Psoas muscle (tissue), 8 donors: ENCODE measurements around the gene SPEM3. TPM values are rescaled to one million over a fixed set of nuclear protein-coding genes. Genes with fewer than 3 reads are reported as not detected.

Experiments used
- ATAC-seq, 4 donors: fragments of 200-7000 bp; cut with Tn5 transposase; one replicate each; pipeline ENCODE4 v1.9.1; 2020; ENCODE audit warnings: moderate library complexity in 3 of 4, mild to moderate bottlenecking in 2 of 4
- DNase-seq, 2 donors: peaks; one replicate each; pipeline ENCODE4 v3.0.0-alpha.2; 2020
- H3K27ac ChIP-seq: fragments of 200-600 bp; one replicate; pipeline ENCODE4 v1.8.0; 2022
- H3K27me3 ChIP-seq, 3 donors: fragments of 200-600 bp in 1 of 3; one replicate each; pipeline versions ENCODE4 v1.6.1 to v1.8.0; 2013 to 2022; ENCODE audit warnings: low read length in 2 of 3, mild to moderate bottlenecking in 2 of 3, moderate library complexity in 1 of 3; ENCODE audit not compliant: insufficient read depth in 3 of 3
- H3K36me3 ChIP-seq, 2 donors: fragments of 200-600 bp in 1 of 2; one replicate each; pipeline versions ENCODE4 v1.6.1 to v1.8.0; 2013 to 2022; ENCODE audit warnings: low read depth in 1 of 2, mild to moderate bottlenecking in 1 of 2, moderate library complexity in 1 of 2; ENCODE audit not compliant: insufficient read depth in 1 of 2
- H3K4me1 ChIP-seq: fragments of 200-600 bp; one replicate; pipeline ENCODE4 v1.8.0; 2022
- H3K4me3 ChIP-seq: fragments of 200-600 bp; one replicate; pipeline ENCODE4 v1.8.0; 2022; ENCODE audit warnings: mild to moderate bottlenecking
- H3K9me3 ChIP-seq: fragments of 200-600 bp; one replicate; pipeline ENCODE4 v1.8.0; 2022
- WGBS, 3 donors: extraction: QIAGEN DNeasy Blood & Tissue Kit; methylation state at CpG; one replicate each; pipeline versions ENCODE4 v1.1.6 to v1.1.7; 2013; 5-methylcytosine and 5-hydroxymethylcytosine counted together
- intact Hi-C, 2 donors: fragments of 100-400 bp; cut with DNase I; formaldehyde crosslinking; loops; one replicate each; pipeline versions ENCODE4 v1.11.0 to v1.14.2; 2022
- polyA plus RNA-seq, 3 donors: library from polyadenylated mRNA; stranded (reverse); fragments of 200-250 nt; gene quantifications; one replicate each; pipeline ENCODE4 v1.2.3, GENCODE V29; 2013
- total RNA-seq, 4 donors: library from RNA; stranded (reverse); fragmentation: NEBNext Ultra II Directional in 2 of 4; extraction: Animal tissue kit (Norgen Biotek cat#: 25700) in 2 of 4; gene quantifications; one replicate each; pipeline versions ENCODE4 v1.2.1 to v1.2.4, GENCODE V29; 2021 to 2023
- TF ChIP-seq, protein P1 (sequence below): fragments of 200-600 bp; IDR thresholded peaks from one replicate; pipeline ENCODE4 v1.8.0; 2022; ENCODE audit warnings: antibody characterized with exemption
- donor health status: healthy with polysubstance abuse.
- donor health status: DM: no; HTN: no; CAD: no; lungs with moderate emphysema.
- donor health status: Bipolar disorder and iron deficiency.
- donor health status: healthy.
- donor health status: DM: yes; HTN: yes; CAD: no.
- donor health status: DM: no; HTN: no; CAD: no.
- donor health status: DM: no; HTN: no; CAD: no.
- donor health status: DM: yes; HTN: yes; CAD: no.

The SPEM3 gene
- total and polyA plus RNA-seq, 7 donors, result 0.01 TPM; not detected in 6

DNA sequence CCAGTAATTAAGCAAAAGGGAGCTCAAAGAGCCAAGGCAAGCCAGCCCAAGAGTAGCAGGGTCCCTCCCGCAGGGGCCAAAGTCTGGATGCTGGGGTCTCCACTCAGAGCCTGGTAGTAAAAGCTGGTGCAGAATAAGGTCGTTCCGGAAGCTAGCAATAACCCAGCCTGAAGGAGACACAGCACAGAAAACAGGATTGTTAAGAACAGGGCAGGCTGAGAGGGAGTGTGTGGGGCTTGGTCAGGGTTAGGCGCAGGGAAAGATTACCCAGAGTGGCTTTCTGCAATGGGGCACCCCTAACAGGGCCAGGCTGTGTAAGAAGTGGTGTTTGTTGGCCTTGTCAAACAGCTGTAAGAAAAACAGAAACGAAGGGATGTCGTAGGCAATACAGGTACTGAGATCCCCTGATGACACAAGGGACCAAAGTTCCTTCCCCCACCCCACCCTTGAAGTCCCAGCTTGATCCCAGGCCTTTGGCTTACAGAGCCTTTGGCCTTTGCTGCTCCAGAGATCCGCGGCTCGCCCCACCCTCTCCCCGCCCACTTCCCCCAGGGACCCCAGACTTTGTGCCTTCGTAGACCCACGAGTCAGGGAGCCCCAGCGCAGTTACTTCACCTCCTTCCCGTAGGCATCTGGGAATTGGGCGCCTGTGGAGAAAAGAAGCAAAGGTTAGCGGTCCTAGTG, 25.5 kb upstream of the SPEM3 start:
- DNase-seq, result peak; percentile 76 to 83
- intact Hi-C loops, result no loop called here
- TF ChIP-seq, protein P1, sequence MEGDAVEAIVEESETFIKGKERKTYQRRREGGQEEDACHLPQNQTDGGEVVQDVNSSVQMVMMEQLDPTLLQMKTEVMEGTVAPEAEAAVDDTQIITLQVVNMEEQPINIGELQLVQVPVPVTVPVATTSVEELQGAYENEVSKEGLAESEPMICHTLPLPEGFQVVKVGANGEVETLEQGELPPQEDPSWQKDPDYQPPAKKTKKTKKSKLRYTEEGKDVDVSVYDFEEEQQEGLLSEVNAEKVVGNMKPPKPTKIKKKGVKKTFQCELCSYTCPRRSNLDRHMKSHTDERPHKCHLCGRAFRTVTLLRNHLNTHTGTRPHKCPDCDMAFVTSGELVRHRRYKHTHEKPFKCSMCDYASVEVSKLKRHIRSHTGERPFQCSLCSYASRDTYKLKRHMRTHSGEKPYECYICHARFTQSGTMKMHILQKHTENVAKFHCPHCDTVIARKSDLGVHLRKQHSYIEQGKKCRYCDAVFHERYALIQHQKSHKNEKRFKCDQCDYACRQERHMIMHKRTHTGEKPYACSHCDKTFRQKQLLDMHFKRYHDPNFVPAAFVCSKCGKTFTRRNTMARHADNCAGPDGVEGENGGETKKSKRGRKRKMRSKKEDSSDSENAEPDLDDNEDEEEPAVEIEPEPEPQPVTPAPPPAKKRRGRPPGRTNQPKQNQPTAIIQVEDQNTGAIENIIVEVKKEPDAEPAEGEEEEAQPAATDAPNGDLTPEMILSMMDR, result no peak

DNA sequence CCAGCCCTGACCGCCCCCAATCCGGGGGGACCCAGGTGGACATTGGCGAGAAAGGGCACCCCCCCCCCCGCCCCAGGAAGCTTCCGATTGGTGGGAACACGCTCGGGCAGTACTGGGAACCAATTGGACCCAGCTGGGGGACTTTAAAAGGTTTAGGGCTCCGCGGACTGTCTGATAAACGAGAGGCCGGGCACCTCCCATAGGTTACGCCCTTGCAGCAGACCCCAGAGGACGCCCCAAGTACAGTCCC, 25.0 kb upstream of the SPEM3 start:
- no peak for DNase-seq
- TF ChIP-seq, protein P1, result no peak
- WGBS, 3 donors, result 0% methylated on average over 13 of the region's 13 CpGs
- Histone ChIP-seq H3K4me1 (peaks cover 9% of the 10 kb centered on the region), H3K4me3 (peak overlapping the region; percentile 73), H3K36me3 (peaks cover 0 to 7% of the 10 kb centered on the region in 2 donors), H3K9me3 (no peaks in the 10 kb centered on the region), H3K27me3 (no peaks in the 10 kb centered on the region), H3K27ac (peak overlapping the region; percentile 75)
- intact Hi-C loops, result no loop called here
- ATAC-seq, result peak; percentile 61 to 72 (median 62)

More for the DNA sequence above, 25.5 kb upstream of the SPEM3 start:
- Histone ChIP-seq H3K27ac (peak overlapping the region; percentile 75), H3K4me1 (peaks cover 9% of the 10 kb centered on the region), H3K9me3 (no peaks in the 10 kb centered on the region), H3K4me3 (peak overlapping the region; percentile 73), H3K27me3 (no peaks in the 10 kb centered on the region), H3K36me3 (peaks cover 0 to 7% of the 10 kb centered on the region in 2 donors)
- peak in 2 of 4 donors; percentile 2 to 6 for ATAC-seq
- 10 to 11% (median 10%) methylated on average over 16 of the region's 16 CpGs for WGBS, 3 donors

DNA sequence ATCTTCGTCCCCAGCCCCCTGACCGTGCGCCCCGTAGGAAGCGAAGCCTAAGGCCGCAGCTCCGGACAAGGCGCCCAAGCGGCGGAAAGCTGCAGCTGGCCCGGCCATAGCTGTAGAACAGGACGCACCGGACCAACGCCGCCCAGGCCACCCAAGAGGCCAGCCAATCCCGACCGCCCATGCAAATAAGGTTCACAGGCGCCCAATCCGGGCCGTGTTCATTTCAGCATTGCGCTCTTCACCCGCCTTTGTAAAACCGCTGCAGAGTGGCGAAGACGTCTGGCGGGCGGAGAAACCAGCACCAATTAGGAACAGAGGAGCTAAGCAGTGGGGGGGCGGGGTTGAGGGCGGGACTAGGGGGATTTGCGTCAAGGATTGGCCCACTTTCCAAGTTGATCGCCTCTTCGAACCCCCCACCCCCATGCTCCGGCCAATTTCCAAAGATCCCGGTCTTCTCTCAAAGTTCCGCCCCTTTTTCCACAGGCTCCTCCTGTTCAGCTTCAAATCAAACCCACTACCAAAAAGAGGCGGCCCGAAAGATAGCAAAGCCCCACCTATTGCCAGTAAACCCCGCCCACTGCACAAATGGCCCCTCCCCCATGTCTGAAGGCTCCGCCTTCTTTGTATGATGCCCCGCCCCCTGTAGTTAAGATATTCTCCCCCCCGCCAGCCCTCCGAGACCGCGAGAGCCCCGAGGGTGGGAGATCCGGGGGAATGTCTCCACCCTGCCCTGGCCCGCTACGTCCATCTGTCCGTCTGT, 24.5 kb upstream of the SPEM3 start, which contains the start of gene TMEM256:
Gene TMEM256, minus strand, starts transcription at position 121 of the 760 bp plus-strand sequence. Its CDS starts 13 bp downstream, at position 108.
- intact Hi-C loops, result loop anchor here (1.0 to 2.0 kb wide), 2 partner anchors 31 to 80 kb away; partner anchors contain the start of genes POLR2A (in 1 of the 2) and TMEM102 (in 1 of the 2)
- Histone ChIP-seq H3K9me3 (no peaks in the 10 kb centered on the region), H3K27ac (peak within 1 kb of the TSS; percentile 75), H3K27me3 (no peaks in the 10 kb centered on the region), H3K36me3 (peaks cover 0 to 7% of the 10 kb centered on the region in 2 donors), H3K4me3 (peak within 1 kb of the TSS; percentile 73), H3K4me1 (peaks cover 9% of the 10 kb centered on the region)
- TF ChIP-seq, protein P1, result no peak
- 0% methylated on average over 38 to 49 of the region's 49 CpGs for WGBS, 3 donors
- DNase-seq, result peak; percentile 98 to 99
- ATAC-seq, result peak; percentile 91 to 93 (median 92)

DNA sequence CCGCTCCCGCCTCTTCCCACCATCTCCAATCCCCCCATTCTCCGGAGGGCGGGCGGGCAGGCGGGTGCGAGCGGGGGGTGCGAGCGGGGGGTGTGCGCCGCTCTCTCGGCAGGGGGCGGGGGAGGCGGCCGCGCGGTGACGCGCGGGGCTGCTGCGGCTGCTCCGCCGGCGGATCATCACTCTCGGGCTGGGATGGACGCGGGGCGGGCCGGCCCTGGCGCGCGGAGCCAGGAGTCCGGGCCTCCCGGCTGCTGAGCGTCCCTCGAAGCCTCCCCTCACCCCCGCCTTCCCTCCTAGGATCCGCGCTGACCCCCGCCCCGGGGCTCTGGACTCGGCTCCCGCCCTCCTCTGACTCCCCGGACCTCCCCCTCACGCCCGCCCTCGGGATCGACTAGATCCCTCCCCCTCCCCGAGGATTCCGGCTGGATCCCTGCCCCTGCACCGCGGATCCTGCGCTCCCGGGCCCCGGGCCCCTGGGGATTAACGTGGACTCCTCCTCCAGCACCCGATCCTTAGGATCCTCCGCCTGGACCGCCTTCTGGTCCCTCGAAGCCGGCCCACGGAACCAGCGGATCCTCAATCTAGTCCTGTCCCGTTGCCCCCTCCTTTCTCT, 23.8 kb upstream of the SPEM3 start:
- H3K4me1 ChIP-seq, result peaks cover 9% of the 10 kb centered on the region
- WGBS, 3 donors, result 0 to 1% (median 0%) methylated on average over 40 to 63 of the region's 65 CpGs
- H3K27me3 ChIP-seq, result no peaks in the 10 kb centered on the region
- intact Hi-C loops, result loop anchor here (1.0 to 2.0 kb wide), 2 partner anchors 30 to 79 kb away; partner anchors contain the start of genes POLR2A (in 1 of the 2) and TMEM102 (in 1 of the 2)
- peak overlapping the region; percentile 75 for H3K27ac ChIP-seq
- peaks cover 0 to 4% of the 10 kb centered on the region in 2 donors for H3K36me3 ChIP-seq
- TF ChIP-seq, protein P1, result no peak
- H3K9me3 ChIP-seq, result no peaks in the 10 kb centered on the region
- peak overlapping the region; percentile 73 for H3K4me3 ChIP-seq
- DNase-seq (peak; percentile 70 to 84), ATAC-seq (peak; percentile 49 to 72 (median 55))
